ENCODE measurements around the gene AHR. TPM values are rescaled to one million over a fixed set of nuclear protein-coding genes. Genes with fewer than 3 reads are reported as not detected.

Gene AHR
- total RNA-seq (10 to 100 TPM; 95.2 to 95.7 TPM), total RNA-seq (29.0 to 626 (median 132) reads per million in 172 experiments)
- polyA plus RNA-seq (2013, experiment 1 of 2) = 30.6 TPM
- 44.1 TPM for polyA plus RNA-seq (2013, experiment 2 of 2)

DNA sequence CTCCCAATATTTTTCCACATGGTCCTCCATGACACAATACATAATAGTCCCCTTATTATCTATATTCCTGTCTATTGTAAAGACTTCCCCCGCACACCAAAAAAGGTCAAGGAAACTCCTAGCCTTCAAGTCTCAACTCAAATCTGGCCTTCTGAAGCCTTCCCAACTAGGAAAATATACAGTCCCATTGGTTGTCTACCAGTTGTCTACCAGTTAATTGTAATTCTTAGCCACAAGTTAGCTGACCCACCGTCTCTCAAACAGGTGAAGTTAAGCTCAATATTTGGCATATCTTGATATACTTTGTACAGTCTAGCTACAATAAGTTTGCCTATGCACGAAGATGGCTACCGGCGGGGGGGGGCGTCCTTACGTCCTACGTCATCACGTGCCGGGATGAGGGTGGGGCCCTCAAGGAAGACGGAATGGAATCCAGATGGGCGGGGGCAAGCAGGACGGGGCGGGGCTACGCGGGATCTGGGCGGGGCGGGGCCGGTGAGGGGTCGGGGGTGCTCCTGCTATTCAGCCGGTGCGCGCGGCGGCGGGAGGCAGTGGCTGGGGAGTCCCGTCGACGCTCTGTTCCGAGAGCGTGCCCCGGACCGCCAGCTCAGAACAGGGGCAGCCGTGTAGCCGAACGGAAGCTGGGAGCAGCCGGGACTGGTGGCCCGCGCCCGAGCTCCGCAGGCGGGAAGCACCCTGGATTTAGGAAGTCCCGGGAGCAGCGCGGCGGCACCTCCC lies at the start of gene AHR:
Gene AHR (plus strand): TSS at position 551 of the 738 bp plus-strand sequence. CDS start 613 bp downstream, outside the sequence.
- Histone ChIP-seq H3K4me1 (ENCODE audit: insufficient read depth, low read length) (peaks cover 9% of the 10 kb centered on the region), H3K27me3 (ENCODE audit: control insufficient read depth in 1 of 2, insufficient read depth in 2 of 2, low read length in 2 of 2) (no peaks in the 10 kb centered on the region), H3K9me3 (ENCODE audit: control insufficient read depth in 1 of 2, insufficient read depth in 1 of 2, low read length in 2 of 2) (no peaks in the 10 kb centered on the region), H3K4me3 (ENCODE audit: low read length) (peak within 1 kb of the TSS; percentile 84), H3K36me3 (ENCODE audit: insufficient read depth, low read length) (no peaks in the 10 kb centered on the region), H3K27ac (ENCODE audit: low read depth in 1 of 2, low read length in 2 of 2) (peak within 1 kb of the TSS; percentile 74 to 91)
- H3K27me3 Mint-ChIP-seq = no peaks in the 10 kb centered on the region
- H3K36me3 Mint-ChIP-seq (ENCODE audit: low read depth) = peaks cover 11% of the 10 kb centered on the region
- intact Hi-C loops (cut with DNase I, micrococcal nuclease) = loop anchor here (1.0 to 5.0 kb wide), 6 partner anchors 156 to 651 kb away; partner anchors contain the start of genes ANKMY2 (in 1 of the 2), BZW2 (in 1 of the 2) and SNX13 (in 1 of the 2)
- H3K27ac Mint-ChIP-seq = peak within 1 kb of the TSS; percentile 91
- DNase-seq (peak; percentile 81 to 95 (median 86)), ATAC-seq (ENCODE audit: poor library complexity) (peak; percentile 77)
- peak within 1 kb of the TSS; percentile 97 for H3K4me3 Mint-ChIP-seq
- CTCF ChIA-PET = interaction anchor here (0.7 to 1.6 kb wide), 2 partner anchors 18 to 159 kb away, joined by 3 read pairs; no protein-coding TSS in a partner anchor
- TF ChIP-seq, protein P1, sequence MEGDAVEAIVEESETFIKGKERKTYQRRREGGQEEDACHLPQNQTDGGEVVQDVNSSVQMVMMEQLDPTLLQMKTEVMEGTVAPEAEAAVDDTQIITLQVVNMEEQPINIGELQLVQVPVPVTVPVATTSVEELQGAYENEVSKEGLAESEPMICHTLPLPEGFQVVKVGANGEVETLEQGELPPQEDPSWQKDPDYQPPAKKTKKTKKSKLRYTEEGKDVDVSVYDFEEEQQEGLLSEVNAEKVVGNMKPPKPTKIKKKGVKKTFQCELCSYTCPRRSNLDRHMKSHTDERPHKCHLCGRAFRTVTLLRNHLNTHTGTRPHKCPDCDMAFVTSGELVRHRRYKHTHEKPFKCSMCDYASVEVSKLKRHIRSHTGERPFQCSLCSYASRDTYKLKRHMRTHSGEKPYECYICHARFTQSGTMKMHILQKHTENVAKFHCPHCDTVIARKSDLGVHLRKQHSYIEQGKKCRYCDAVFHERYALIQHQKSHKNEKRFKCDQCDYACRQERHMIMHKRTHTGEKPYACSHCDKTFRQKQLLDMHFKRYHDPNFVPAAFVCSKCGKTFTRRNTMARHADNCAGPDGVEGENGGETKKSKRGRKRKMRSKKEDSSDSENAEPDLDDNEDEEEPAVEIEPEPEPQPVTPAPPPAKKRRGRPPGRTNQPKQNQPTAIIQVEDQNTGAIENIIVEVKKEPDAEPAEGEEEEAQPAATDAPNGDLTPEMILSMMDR (IDR thresholded peaks at IDR 0.05) = no peak
- POLR2A ChIA-PET = interaction anchor here (0.6 to 1.8 kb wide), 11 partner anchors 9 to 653 kb away, joined by 3 to 12 read pairs (median 3); partner anchors contain the start of genes ANKMY2 and BZW2
- peaks cover 38% of the 10 kb centered on the region for H3K4me1 Mint-ChIP-seq (ENCODE audit: low read depth)
- H3K9me3 Mint-ChIP-seq = peaks cover 3% of the 10 kb centered on the region

DNA sequence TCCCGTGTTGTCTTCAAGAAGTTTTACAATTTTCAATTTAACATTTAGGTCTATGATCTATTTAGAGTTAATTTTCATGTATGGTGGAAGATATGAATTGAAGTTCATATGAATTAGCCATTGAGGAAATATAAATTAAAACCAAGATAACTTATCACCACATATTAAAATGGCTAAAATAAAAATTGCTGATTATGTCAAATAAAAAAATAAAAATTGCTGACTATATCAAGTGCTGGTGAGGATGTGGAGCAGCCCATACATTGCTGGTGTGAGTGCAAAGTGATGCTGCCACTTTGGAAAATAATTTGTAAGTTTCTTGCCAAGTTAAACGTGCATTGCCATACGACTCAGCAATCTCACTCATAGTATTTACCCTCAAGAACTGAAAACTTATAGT lies 44.6 kb upstream of the AHR start:
- H3K27ac Mint-ChIP-seq = no peak overlapping the region

DNA sequence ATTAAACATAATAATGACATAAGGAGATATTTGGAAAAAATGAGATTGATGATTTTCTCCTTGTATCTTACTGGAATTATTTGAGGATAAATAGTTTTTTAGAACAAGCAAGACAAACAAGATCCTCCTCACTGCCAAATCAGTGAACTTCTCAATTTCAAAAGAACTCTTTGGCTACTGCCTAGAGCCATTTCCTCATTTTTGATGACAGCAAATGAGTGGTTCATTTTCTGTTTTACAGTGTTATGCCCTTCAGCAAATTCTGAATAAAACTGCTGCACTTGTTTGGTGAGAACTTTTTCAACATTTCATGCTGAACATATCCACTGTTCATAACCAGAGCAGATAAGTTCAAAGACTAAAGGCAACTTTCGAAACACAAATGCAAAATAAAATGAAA lies 42.5 kb upstream of the AHR start:
- intact Hi-C loops (cut with DNase I, micrococcal nuclease) = no loop called here
- no peaks in the 10 kb centered on the region for H3K9me3 Mint-ChIP-seq
- ATAC-seq (ENCODE audit: poor library complexity) = no peak
- H3K27me3 Mint-ChIP-seq = no peaks in the 10 kb centered on the region
- Histone ChIP-seq H3K36me3 (ENCODE audit: insufficient read depth, low read length) (no peaks in the 10 kb centered on the region), H3K4me3 (ENCODE audit: low read length) (no peak overlapping the region), H3K4me1 (ENCODE audit: insufficient read depth, low read length) (no peaks in the 10 kb centered on the region), H3K27ac (ENCODE audit: low read depth in 1 of 2, low read length in 2 of 2) (no peak overlapping the region), H3K9me3 (ENCODE audit: control insufficient read depth in 1 of 2, insufficient read depth in 1 of 2, low read length in 2 of 2) (no peaks in the 10 kb centered on the region), H3K27me3 (ENCODE audit: control insufficient read depth in 1 of 2, insufficient read depth in 2 of 2, low read length in 2 of 2) (no peaks in the 10 kb centered on the region)
- H3K4me1 Mint-ChIP-seq (ENCODE audit: low read depth) = no peaks in the 10 kb centered on the region
- no peak overlapping the region for H3K4me3 Mint-ChIP-seq
- TF ChIP-seq, protein P1 (IDR thresholded peaks at IDR 0.05) = no peak
- H3K36me3 Mint-ChIP-seq (ENCODE audit: low read depth) = no peaks in the 10 kb centered on the region
- CTCF ChIA-PET = no interaction called here
- DNase-seq = no peak
- POLR2A ChIA-PET = no interaction called here
- no peak overlapping the region for H3K27ac Mint-ChIP-seq

More for the DNA sequence above, 44.6 kb upstream of the AHR start:
- Histone ChIP-seq H3K4me3 (ENCODE audit: low read length) (no peak overlapping the region), H3K36me3 (ENCODE audit: insufficient read depth, low read length) (no peaks in the 10 kb centered on the region), H3K4me1 (ENCODE audit: insufficient read depth, low read length) (no peaks in the 10 kb centered on the region), H3K27me3 (ENCODE audit: control insufficient read depth in 1 of 2, insufficient read depth in 2 of 2, low read length in 2 of 2) (no peaks in the 10 kb centered on the region), H3K27ac (ENCODE audit: low read depth in 1 of 2, low read length in 2 of 2) (no peak overlapping the region), H3K9me3 (ENCODE audit: control insufficient read depth in 1 of 2, insufficient read depth in 1 of 2, low read length in 2 of 2) (no peaks in the 10 kb centered on the region)
- no peaks in the 10 kb centered on the region for H3K27me3 Mint-ChIP-seq
- ChIA-PET POLR2A (no interaction called here), CTCF (no interaction called here)
- intact Hi-C loops (cut with DNase I, micrococcal nuclease) = no loop called here
- TF ChIP-seq, protein P1 (IDR thresholded peaks at IDR 0.05) = no peak
- DNase-seq (no peak), ATAC-seq (ENCODE audit: poor library complexity) (no peak)
- no peaks in the 10 kb centered on the region for H3K36me3 Mint-ChIP-seq (ENCODE audit: low read depth)
- H3K9me3 Mint-ChIP-seq = no peaks in the 10 kb centered on the region
- H3K4me1 Mint-ChIP-seq (ENCODE audit: low read depth) = peaks cover 7% of the 10 kb centered on the region
- H3K4me3 Mint-ChIP-seq = no peak overlapping the region

All from CD4-positive, alpha-beta T cell (primary cell).